Stimulated activated CD4-positive, alpha-beta T cell treated with anti-CD3 and anti-CD28 coated beads, Interleukin-1b, Interleukin-23, amount 100 ng/mL, for 24 hours (primary cell): ENCODE results near the gene EHBP1.

Experiments used
- DNase-seq, 4 experiments: peaks; one replicate each; pipeline ENCODE4 v3.0.0-alpha.2; 2020; ENCODE audit warnings: low read depth in 4 of 4, low spot score in 1 of 4

EHBP1 gene

GRCh38 chr2:62939735-62940491, 234.4 kb downstream of the EHBP1 start:
- no peak for DNase-seq

- no peak for DNase-seq
Measured at GRCh38 chr2:62940697-62941096, 235.2 kb downstream of the EHBP1 start.

GRCh38 chr2:62941413-62941812, 235.9 kb downstream of the EHBP1 start:
- no peak for DNase-seq

- no peak for DNase-seq
Measured at GRCh38 chr2:62944362-62944761, 238.8 kb downstream of the EHBP1 start.

- DNase-seq, result no peak
Measured at GRCh38 chr2:62947403-62947802, 241.9 kb downstream of the EHBP1 start.

GRCh38 chr2:62956651-62957050, 251.1 kb downstream of the EHBP1 start:
- DNase-seq, result no peak

GRCh38 chr2:62958206-62958605, 252.7 kb downstream of the EHBP1 start:
- no peak for DNase-seq

GRCh38 chr2:62964050-62964449, 258.5 kb downstream of the EHBP1 start:
- no peak for DNase-seq

- no peak for DNase-seq
Measured at GRCh38 chr2:62964671-62965070, 259.2 kb downstream of the EHBP1 start.

- no peak for DNase-seq
Measured at GRCh38 chr2:62966991-62967390, 261.5 kb downstream of the EHBP1 start.

GRCh38 chr2:62968168-62968567, 262.7 kb downstream of the EHBP1 start:
- DNase-seq, result no peak

- no peak for DNase-seq
Measured at GRCh38 chr2:62968668-62969067, 263.2 kb downstream of the EHBP1 start.

GRCh38 chr2:62971936-62972335, 266.4 kb downstream of the EHBP1 start:
- no peak for DNase-seq

- DNase-seq, result no peak
Measured at GRCh38 chr2:62972601-62973000, 267.1 kb downstream of the EHBP1 start.

- DNase-seq, result no peak
Measured at GRCh38 chr2:62974999-62975398, 269.5 kb downstream of the EHBP1 start.

GRCh38 chr2:62991605-62992004, 286.1 kb downstream of the EHBP1 start:
- no peak for DNase-seq

GRCh38 chr2:62992561-62992960, 287.0 kb downstream of the EHBP1 start:
- DNase-seq, result no peak

- no peak for DNase-seq
Measured at GRCh38 chr2:62994206-62994605, 288.7 kb downstream of the EHBP1 start.

- DNase-seq, result no peak
Measured at GRCh38 chr2:62996534-62997186, 291.1 kb downstream of the EHBP1 start.

- no peak for DNase-seq
Measured at GRCh38 chr2:62998949-62999348, 293.4 kb downstream of the EHBP1 start.

GRCh38 chr2:62999905-63000304, 294.4 kb downstream of the EHBP1 start:
- DNase-seq, result no peak

- DNase-seq, result no peak
Measured at GRCh38 chr2:63000801-63001200, 295.3 kb downstream of the EHBP1 start.

GRCh38 chr2:63001576-63001975, 296.1 kb downstream of the EHBP1 start:
- DNase-seq, result no peak
